GM19372 (cell line): ENCODE data around the gene CASP7.

Source experiments
- ATAC-seq: cut with Tn5 transposase; IDR thresholded peaks from one replicate; pipeline ENCODE4 v1.9.1; 2021; ENCODE audit warnings: mild to moderate bottlenecking, low read depth, moderate library complexity; ENCODE audit not compliant: unreplicated experiment

Gene CASP7

GRCh38 chr10:113665806-113666354 lies 13.8 kb upstream of the CASP7 start:
- ATAC-seq, result no peak

DNA sequence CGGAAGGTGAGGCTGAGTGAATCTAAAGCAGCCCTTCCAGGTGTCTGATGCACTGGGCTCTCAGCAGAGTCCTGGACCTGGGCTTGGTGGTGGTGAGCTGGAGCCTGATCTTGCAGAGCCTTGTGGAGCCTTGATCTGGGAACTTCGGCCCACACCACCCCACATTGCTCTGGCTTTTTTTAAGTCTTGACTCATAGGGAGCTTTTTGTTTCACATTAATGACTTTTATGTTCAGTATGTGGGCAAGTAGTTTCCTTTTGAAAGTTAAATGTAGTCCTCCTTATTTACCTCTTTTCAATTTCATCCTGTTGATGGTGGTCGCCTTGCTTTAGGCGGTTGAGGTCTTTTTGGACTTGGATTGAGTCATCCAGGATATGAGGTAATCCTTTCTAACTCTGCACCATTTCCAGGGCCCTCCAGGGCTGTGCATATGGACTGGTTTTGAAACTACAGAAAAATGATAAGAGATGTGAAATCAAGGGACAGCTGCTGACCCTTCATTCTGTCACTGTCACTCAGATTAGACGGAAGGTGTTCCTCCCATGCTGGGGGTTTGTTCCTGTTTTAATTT lies 12.9 kb upstream of the CASP7 start:
- peak; percentile 56 for ATAC-seq

DNA sequence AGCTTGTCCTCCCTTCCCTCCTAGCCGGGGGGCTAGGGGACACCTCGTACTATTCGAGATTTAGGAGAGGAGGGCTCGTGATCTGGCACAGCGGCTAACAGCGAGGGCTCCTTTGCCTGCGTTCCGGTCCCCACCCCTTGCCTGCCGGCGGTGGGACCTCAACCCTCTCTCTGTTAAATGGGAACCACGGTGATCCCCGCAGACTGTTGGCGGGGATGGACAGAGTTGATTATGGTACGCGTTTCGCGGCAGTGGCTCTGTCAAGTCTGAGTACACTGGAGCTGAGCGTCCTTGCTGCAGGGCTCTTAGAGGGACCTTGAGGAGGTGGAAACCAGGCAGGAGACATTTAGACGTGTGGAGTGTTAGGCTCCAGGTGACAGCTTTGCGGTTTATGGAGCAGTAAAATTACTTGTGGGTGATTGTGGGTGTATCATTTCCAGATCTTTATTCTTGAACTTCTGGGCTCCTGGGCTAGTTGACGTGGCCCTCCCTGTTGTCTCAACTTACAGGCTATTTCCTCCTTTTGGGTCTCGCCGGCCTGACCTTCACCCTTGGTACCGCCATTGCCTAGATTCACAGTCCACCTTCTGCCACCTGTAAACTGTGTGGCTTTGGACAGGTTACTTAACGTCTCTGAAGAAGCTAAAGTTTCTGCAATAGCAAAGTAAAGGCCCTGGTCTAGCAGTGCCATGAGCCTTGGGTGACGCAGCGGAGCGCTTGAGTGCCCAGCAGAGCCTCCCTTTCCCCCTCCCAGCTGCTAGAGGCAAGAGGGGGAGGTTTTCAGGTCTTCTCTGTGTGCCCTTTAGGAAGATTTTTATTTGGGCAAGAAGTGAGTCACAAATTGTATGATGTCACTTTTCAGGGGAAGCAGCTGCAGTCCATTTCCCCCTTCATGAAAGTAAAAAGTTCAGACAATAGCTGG lies 739 bp downstream of the CASP7 start:
- peak; percentile 13 for ATAC-seq

GRCh38 chr10:113681533-113682470 lies 2.1 kb downstream of the CASP7 start:
- peak; percentile 46 for ATAC-seq

GRCh38 chr10:113683300-113683699 lies 3.6 kb downstream of the CASP7 start:
- ATAC-seq, result no peak

DNA sequence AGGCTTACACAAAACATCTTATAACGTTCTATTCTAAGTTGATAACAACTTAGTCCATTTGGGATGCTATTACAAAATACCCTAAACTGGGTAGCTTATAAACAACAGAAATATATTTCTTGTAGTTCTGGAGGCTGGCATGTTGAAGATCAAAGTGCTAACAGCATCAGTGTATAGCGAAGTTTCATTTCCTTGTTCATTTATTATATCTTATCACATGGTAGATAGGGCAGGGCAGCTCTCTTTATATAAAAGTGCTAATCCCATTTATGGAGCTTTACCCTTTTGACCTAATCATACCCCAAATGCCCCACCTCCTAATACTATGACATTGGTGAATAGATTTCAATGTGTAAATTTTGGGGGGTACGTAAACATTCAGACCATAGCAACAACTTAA lies 6.3 kb downstream of the CASP7 start:
- ATAC-seq, result no peak

DNA sequence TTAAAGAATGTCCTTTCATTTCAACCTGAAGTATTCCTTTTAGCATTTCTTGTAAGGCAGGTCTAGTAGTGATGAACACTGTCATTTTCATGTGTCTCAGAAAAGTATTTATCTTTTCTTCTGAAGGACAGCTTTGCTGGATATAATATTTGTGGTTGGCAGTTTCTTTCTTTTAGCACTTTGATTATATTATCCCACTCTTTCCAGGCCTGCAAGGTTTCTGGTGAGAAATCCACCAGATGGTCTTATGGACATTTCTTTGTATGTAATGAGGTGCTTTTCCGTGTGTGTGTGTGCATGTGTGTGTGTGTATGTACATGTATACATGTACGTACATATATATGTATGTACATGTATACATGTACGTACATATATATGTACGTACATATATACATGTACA lies 7.3 kb downstream of the CASP7 start:
- ATAC-seq, result no peak

DNA sequence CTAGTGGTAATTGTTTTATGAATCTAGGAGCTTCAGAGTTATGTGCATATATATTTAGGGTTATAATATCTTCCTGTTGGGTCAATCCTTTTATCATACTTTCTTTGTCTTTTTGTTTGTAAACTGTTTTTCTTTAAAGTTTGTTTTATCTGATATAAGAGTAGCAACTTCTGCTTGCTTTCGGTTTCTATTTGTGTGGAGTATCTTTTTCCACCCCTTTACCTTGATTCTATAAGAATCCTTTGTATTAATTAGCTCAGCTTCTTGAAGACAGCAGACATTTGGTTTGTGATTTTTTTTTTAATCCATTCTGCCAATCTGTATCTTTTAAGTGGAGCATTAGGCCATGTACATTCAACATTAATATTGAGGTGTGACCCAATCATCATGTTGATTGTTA lies 9.3 kb downstream of the CASP7 start:
- no peak for ATAC-seq

DNA sequence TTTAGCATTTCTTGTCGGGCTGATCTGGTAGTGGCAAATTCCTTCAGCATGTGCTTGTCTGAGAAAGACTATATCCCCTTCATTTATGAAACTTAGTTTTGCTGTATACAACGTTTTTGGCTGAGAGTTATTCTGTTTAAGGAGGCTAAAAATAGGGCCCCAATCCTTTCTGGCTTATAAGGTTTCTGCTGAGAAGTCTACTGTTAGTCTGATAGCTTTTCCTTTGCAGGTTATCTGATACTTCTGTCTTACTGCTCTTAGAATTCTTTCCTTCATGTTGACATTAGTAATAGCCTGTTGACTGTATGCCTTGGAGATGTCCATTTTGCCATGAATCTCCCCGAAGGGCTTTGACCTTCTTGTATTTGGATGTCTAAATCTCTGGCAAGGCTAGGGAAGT lies 9.9 kb downstream of the CASP7 start:
- no peak for ATAC-seq

GRCh38 chr10:113690749-113691148 lies 11.0 kb downstream of the CASP7 start:
- ATAC-seq, result no peak

GRCh38 chr10:113691381-113691780 lies 11.7 kb downstream of the CASP7 start:
- no peak for ATAC-seq

GRCh38 chr10:113692271-113692670 lies 12.6 kb downstream of the CASP7 start:
- ATAC-seq, result no peak

GRCh38 chr10:113693348-113693747 lies 13.6 kb downstream of the CASP7 start:
- ATAC-seq, result no peak

DNA sequence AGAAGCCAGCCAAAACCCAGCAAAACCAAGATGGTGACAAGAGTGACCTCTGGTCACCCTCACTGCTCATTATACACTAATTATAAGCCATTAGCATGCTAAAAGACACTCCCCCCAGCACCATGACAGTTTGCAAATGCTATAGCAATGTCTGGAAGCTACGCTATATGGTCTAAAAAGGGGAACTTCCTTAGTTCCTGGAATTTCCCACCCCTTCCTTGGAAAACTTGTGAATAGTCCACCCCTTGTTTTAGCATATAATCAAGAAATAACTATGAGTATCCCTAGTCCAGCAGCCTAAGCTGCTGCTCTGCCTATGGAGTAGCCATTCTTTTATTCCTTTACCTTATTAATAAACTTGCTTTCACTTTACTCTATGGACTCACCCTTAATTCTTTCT lies 16.0 kb downstream of the CASP7 start:
- ATAC-seq, result no peak

GRCh38 chr10:113697595-113697994 lies 17.9 kb downstream of the CASP7 start:
- no peak for ATAC-seq

- ATAC-seq, result no peak
These were observed 25.1 kb downstream of the CASP7 start for GRCh38 chr10:113704637-113705343.

GRCh38 chr10:113705344-113705652 lies 25.6 kb downstream of the CASP7 start:
- ATAC-seq, result no peak

DNA sequence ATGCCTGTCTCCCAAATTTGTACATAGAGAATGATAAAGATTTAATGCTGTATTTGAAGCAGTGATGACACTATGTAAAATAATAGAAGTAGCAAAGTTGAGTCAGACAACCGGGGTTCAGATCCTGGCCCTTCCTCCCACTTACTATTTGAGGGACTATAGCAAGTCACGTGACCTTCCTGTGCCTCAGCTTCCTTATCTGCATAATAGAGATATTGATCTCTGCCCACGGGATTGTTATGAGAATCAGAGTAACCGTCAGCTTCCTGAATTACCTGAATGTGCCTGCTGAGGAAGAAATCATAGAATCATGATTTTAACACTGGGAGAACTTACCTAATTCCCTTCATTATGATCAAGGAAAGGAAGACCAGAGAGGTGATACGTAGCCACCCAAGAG lies 26.9 kb downstream of the CASP7 start:
- no peak for ATAC-seq

DNA sequence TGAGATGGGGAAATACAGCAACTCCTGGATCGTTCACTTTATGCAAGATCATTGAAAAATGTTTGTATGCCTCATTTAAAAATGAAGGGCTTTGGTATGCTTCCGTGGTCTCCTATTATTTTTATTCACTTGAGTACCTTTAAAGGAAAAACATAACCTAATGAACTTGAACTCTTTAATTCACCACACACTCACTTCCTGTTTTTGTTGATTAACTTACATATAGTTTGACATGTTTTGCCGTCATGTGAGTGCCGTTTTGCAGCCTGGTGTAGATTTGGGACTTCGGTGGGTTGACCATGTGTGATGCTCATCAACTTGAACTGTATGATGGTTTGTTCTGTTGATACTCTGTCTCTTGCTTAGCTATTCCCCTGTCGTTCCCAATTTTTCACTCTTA lies 28.9 kb downstream of the CASP7 start:
- ATAC-seq, result no peak

- no peak for ATAC-seq
These were observed 29.6 kb downstream of the CASP7 start for GRCh38 chr10:113709221-113709838.
